Fibroblast of the conjunctiva (primary cell): ENCODE measurements around the gene GTPBP3.
"Not testable (repeated sequence)": the region's sequence is repeated elsewhere in the genome, so short reads cannot be mapped to it uniquely, and the experiment has no call there.

Experiments used
- DNase-seq: peaks from one replicate; pipeline ENCODE4 v3.0.0-alpha.2; 2010; ENCODE audit warnings: low read depth

The GTPBP3 gene, protein sequence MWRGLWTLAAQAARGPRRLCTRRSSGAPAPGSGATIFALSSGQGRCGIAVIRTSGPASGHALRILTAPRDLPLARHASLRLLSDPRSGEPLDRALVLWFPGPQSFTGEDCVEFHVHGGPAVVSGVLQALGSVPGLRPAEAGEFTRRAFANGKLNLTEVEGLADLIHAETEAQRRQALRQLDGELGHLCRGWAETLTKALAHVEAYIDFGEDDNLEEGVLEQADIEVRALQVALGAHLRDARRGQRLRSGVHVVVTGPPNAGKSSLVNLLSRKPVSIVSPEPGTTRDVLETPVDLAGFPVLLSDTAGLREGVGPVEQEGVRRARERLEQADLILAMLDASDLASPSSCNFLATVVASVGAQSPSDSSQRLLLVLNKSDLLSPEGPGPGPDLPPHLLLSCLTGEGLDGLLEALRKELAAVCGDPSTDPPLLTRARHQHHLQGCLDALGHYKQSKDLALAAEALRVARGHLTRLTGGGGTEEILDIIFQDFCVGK

DNA sequence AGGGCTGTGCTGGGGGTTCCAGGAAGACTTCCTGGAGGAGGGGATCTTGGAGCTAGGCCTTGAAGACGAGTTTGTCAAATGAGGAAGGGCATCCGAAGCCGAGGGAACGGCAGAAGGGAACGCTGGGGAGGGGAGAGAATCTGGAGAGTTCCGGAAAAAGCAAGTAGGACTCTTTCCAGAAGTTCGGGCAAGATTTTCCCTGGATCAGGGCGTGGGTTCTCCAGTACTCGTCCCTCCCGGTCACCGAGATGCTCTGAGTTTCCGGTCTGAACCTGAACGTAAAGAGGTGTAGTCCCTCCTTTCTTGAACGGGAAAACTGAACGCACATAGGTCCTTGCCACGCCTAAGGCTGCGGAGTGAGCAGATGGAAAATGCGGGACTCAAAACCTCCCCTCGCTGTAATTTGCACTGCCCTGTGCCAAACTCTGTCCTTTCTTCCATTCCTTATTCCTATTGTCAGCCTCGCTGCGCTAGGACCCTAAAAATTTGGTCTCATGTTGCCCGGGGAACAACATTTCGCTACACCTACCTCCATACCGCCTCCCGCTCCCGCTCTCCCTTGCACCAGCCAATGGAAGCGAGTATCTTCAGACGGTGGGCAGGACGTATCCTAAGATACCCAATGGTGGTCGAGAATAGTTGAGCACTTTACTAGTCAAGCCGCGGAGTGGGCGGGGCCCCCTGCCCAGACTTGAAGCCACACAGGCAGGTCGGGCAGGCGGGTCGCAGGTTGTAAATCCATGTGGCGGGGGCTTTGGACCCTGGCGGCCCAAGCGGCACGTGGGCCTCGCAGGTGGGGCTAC is at the start of gene GTPBP3:
Gene GTPBP3, plus strand, starts transcription at position 682 of the 803 bp plus-strand sequence. Its CDS starts 59 bp downstream, at position 741.
- peak; percentile 96 for DNase-seq

DNA sequence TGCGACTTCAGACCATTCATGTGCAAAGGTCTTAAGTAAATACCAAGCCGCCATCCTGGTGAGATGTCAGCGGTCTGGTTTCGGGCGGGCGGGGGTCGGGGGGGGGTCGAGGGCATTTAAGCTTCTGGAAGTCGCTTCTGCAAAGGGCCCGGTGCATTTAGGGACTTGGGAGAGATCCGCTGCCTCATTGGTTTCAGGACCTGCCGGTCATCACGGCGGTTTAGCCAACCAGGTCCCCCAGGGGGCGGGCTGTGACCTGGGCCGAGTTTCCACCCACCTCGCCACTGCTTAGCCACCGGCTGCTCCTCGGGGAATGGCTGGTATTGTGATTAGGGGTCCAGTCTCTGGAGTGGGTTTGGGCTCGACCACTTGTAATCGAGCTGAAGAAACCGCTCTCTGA is 47.9 kb upstream of the GTPBP3 start:
- peak; percentile 67 for DNase-seq

DNA sequence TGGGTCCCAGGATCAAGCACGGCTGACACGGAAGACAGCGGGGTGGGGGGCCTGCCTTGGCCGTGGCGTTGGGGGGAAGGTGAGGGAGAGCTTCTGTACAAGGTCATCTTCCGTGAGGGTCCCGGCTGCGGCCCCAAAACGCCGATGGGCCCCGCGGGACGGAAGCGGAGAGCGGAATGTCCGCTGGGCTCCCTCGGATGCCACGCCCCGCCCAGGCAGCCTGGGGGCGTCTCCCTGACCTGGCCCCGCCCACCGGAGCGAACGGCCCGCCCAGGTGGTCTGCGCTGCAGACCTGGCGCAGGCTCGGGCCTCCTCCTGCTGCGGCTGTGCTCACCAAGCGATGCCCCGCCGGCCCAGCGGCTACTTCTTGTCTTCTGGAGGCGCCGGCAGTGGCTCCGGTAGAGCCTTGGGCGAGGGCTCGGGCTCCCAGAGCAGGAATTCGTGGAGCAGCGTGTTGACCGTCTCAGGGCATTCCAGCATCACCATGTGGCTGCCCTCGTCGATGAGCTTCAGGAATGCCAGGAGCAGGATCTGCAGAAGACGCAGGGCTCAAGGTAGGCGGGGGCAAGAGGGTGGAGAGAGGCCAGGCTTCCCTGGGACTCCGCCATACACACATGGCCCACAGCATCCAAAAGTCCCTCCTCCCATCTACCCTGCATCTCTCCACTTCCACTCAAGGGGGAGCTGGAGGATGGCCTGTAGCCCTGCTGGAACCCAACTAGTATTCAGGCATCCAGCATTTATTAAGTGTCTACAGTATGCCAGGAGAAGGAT is 44.9 kb upstream of the GTPBP3 start:
- peak; percentile 83 for DNase-seq

DNA sequence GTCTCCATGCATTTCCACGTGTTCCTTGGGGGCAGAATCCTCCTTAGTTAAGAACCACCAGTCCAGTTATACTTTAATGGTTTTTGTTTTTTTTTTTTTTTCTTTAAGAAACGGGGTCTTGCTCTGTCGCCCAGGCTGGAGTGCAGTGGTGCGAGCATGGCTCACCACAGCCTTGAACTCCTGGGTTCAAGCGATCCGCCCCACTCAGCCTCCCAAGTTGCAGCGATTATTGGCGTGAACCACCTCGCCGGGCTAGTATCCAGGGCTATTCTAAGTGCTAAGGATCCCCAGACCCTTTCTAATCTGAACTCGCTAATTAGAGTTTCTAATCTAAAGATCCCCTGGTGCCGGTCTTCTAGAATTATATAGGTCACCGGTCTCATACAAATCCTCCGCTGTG is 43.7 kb upstream of the GTPBP3 start:
- no peak for DNase-seq

DNA sequence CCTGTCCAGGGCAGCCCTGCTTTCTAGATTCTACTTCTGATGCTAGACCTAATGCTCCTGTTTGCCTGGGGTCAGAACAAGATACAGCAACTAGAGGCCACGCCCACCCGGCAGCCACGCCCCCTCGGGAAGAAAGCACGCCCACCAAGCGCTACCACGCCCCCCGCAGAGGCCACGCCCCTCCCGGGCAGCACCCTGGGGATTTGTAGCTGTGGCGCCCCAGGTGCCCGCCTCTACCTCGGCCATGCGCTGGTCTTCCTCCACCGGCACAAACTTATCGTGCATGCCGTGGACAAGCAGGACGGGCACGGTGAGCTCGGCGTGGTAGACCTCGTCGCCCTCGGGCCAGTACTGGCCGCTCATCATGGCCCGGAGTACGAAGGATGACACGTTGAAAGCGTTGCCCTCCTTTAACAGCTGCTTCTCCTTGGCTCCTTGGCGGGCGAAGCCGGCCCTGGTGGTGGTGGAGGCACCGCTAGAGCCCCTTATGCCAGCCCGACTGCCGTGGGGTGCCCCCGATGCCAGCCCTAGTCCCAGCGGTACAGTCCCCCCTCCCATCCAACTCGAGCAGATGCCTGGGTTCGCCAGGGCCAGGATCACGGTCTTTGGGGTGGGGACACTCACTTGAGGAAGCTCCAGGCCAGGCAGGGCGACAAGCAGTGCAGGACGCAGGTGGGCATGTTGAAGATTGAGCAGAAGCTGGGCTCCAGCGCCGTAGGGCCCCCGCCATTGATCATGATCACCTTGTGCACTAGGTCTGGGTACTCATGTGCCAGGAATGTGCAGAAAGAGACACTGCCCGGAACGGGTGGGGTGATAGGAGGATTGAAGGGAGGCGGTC is 43.1 kb upstream of the GTPBP3 start:
- DNase-seq, result no peak

DNA sequence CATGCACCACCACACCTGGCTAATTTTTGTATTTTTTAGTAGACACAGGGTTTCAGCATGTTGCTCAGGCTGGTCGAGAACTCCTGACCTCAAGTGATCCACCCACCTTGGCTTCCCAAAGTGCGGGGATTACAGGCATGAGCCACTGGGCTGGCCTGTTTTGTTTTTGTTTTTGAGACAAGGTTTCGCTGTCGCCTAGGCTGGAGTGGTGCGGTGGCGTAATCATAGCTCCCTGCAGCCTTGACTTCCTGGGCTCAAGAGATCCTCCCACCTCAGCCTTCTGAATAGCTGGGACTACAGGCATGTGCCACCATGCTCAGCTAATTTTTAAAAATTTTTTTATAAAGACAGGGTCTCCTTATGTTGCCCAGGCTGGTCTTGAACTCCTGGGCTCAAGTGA is 41.8 kb upstream of the GTPBP3 start:
- not testable (repeated sequence) for DNase-seq

DNA sequence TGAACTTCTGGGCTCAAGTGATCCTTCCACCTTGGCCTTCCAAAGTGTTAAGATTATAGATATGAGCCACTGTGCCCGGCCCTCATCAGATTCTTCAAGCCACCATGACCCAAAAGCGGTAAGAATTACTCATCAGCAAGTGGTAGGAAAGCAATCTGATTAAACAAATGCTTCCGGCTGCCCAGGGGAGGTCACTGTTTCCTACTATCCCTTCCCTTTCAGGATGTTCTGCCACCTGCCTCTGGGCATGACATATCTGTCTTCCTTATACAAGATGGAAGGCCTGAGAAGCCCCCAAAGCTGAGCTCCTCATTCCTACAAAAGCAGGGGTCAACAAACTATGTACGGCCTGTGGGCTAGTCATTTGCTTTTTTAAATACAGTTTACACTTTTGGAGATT is 41.1 kb upstream of the GTPBP3 start:
- no peak for DNase-seq

DNA sequence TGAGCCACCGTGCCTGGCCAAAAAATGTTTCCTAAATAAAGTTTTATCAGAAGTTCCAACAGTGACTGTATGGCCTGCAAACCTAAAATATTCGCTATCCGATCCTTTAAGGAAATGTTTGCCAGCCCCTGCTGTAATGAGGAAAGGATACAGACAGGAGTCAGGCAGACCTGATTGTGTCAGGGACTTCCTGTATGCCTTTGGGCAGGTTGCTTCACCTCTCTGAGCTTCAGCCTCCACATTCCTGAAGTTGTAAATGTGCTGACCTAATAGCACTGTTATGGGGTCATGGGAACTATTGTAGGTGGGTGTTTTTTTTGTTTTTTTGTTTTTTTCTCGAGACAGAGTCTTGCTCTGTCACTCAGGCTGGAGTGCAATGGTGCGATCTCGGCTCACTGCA is 40.4 kb upstream of the GTPBP3 start:
- DNase-seq, result no peak

DNA sequence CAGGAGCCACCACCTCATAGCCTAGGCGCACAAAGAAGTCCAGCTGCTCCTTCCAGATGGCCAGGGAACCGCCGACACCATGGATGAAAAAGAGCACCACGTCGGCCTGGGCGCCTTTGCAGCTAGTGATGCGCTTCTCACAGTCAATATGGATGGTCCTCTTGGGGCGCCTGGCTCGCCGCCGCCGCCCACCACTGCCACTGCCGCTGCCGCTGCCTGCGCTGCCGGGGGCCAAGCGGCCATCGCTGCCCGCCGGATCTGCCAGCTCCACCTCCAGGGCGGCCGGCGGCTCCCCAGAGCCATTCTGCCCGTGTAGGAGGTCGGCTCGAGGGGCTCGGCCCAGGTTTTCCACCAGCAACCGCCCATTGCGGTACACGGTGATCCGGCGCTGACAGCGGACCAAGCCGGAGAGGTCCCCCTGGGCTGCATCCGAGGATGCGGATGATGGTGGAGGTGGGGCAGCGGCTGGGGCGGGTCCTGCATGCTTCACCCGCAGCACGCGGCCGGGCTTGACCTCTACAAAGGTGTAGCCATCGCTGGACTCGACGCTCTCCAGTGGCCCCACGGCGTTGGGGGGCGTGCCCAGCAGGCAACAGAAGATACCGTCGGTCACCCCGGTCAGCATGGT is 36.2 kb upstream of the GTPBP3 start:
- DNase-seq, result no peak

DNA sequence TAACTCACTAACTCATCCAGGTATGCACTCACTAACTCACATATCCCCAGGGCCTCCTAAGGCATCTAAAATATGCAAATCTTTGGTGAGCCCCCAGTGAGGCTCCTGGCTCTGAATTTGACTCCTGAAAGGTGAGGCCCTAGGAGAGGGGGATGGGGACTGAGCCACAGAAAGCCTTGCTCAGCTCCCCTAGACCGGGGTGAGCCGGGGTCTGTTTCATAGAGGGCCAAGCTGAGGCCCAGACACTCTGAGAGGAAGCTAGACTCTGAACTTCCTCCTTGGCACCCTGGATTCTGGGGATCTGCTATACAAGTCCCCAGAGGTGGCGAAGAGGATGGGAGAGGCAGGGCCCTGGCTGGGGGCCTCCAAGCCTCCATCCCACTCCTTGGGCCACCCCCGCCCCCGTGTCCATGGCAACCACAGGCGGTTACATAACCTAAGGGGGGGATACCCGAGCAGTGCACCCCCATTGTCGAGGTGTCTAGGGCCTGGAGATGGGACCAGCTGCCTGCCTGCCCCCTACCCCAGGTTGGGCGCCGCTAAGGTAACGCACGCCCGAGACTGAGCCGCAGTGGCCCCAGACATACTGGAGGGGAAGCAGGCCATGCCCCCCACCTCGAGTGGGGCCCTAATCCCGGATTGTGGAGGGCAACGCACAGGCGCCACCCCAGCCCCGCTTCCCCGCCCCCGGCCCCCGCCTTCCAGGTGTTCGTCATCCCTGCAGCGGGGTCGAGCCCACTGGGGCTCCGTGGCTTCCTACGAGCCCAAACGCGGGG is 34.8 kb upstream of the GTPBP3 start:
- no peak for DNase-seq

DNA sequence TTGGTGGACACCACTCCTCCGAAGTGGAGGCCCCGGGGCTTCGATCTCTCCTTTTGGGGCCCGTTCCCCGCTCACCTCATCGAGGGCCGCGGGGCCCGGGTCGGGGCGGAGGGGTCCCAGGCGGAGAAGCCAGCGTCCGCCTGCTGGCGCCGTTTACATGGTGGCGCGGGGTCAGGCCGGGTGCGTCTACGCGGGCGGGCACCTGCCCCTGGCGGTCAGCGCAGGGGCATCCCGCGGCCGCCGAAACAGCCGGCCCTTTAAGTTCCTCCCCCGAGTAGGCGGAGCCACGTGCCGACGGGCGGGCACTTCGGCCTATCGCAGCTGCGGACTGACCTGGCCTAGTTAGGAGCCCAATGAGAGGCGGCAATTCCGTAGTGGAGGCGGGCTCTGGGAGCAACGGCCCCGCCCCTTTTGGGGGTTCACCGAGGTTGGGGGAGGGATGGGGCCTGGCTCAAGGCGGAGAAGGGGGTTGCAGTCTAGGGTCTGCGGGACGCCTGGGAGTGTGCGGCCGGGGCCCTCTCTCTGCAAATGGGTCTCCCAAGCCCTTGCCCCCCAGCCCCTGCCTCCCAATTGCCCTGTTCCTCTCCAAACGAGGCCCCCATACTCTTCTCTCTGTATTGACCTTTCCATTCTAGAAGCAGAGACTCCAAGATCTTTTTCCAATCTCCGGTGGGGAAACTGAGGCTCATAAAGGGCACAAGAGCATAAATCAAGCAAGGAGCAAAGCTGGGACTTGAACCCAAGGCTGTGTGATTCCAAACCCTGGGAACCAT is 34.0 kb upstream of the GTPBP3 start, which contains the start of gene ABHD8:
Gene ABHD8, minus strand, starts transcription at position 259 of the 773 bp plus-strand sequence. CDS start 1,809 bp downstream, outside the sequence.
- DNase-seq, result peak; percentile 92

DNA sequence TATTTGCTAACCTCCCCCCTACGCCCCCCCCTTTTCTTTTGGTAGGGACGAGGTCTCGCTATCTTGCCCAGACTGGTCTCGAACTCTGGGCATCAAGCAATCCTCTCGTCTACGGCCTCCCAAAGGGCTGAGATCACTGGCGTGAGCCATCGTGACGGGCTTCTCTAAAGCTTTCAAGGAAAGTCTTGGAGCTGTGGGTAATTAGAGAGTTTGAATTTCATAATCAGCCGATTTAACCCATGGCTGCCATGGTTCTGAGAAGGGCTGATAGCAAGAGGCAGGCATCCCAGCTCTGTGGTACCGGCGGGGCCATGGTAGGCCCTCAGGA is 33.4 kb upstream of the GTPBP3 start:
- DNase-seq, result no peak

DNA sequence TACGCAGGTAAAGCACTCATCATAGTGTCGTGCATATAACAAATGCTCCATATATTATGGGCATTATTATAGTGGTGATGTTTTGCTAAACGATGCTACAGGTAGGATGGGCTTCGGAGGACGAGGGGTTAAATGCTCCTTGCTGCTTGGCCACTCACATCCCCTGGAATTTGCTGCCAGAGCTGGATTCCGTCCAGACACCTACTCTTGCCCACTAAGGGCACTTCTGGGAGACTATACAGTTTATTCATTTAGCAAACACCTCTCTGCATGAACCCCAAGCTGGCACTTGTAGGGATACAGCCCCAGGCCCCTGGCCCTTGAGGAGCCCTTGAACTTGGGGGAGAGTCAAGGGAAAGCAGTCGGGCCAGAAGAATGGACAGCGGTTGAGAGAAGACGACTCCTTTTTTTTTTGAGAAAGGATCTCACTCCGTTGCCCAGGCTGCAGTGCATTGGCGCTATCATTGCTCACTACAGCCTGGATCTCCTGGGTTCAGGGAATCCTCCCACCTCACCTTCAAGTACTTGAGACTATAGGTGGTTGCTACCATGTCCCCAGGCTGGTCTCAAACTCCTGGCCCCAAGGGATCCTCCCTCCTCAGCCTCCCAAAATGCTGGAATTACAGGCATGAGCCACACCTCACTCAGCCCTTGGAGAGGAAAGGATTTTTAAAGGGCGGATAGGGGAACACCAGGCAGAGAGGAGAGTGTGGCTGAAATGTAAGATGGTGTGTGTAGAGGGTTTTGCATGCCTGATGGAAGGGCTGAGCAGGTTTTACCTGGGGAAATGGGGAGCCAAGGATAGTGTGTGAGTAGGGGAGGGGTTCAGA is 32.8 kb upstream of the GTPBP3 start:
- DNase-seq, result no peak

DNA sequence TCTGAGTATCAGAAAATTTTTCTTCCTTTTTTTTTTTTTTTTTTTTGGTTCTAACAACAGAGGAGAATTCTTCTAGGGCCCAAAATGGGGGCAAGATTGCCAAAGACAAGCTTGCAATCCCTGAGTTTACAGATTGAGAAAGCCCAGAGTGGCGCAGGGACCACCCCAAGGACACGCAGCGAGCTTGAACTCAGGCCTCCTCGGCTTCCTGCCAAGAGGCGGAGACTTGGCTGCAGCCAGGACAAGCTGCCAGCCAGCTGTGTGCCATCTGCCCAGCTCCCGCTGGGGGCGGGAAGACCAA is 32.2 kb upstream of the GTPBP3 start:
- no peak for DNase-seq

DNA sequence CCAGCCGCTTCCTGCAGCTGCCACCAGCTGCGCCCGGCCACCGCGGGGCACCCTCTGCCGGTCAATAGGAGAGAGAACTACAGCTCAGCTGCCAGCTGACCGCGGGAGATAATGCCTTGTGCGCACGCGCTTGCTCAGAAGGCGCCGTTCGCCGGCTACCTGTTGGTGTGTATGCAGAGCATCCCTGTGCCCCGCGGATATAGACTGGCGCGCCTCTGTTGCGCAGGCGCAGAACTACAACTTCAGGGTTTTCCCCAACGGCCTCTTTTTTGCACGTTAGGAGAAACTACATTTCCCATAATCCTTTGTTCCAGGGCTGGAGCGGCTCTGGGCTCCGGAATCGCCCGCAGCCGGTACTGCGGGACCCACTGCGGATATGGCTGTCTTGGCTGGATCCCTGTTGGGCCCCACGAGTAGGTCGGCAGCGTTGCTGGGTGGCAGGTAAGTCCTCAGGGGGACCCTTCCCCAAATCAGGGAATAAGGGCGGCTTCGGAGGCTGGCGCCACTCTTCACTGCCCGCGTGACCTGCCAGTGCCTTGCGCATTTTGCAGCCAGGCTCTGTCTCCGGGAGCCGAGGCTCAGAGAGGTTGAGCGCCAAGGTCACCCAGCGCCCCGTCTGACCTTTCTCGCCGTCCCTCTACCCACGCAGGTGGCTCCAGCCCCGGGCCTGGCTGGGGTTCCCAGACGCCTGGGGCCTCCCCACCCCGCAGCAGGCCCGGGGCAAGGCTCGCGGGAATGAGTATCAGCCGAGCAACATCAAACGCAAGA is 31.7 kb upstream of the GTPBP3 start, which contains the start of gene MRPL34:
Gene MRPL34, plus strand, starts transcription at position 356 of the 768 bp plus-strand sequence. Its CDS starts 21 bp downstream, at position 377.
- peak; percentile 99 for DNase-seq

DNA sequence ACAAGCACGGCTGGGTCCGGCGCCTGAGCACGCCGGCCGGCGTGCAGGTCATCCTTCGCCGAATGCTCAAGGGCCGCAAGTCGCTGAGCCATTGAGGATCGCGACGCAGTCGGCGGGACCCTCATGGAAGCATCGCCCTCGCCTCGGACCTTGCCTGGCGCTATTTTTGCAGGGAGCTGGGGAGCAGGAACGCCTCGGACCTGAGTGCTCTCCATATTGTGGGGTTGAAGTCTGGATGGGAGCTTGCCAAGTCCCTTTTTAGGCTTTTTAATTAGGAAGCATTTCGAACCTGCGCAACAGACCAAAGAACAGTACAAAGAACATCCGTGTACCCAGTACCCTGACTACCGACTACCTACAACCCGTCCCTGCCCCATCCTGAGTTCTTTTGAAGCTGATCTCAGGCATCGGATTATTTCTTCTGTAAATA is 31.1 kb upstream of the GTPBP3 start:
- no peak for DNase-seq

DNA sequence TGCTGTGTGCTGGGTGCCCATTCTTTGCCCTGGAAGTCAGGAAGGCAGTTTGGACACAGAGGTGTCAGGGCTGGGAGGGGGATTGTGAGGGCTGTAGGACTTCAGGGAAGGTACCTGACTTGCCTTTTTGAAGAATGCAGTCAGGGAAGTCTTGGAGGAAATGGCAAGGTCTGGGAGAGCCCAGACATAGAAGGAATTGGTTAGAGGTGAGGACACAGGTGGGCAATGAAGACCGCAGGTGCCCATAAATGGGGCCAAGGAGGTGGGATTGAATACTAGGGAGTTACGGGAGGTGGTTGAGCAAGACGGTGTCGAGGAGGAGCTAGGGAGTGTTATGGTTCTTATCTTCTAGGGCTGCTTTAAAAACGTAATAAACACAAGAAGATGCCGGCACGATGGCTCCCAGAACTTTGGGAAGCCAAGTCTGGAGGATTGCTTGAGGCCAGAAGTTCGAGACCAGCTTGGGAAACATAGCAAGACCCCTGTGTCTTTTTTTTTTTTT is 29.4 kb upstream of the GTPBP3 start:
- no peak for DNase-seq
